Stimulated activated CD4-positive, alpha-beta T cell treated with anti-CD3 and anti-CD28 coated beads, Interleukin-2, amount 100 ng/mL, for 4 hours (primary cell): ENCODE data around the gene PGS1.

ENCODE experiments used
- DNase-seq: peaks from one replicate; pipeline ENCODE4 v3.0.0-alpha.2; 2020; ENCODE audit warnings: low read depth

PGS1 gene

GRCh38 chr17:78408476-78409050 lies 30.1 kb downstream of the PGS1 start:
- DNase-seq, result no peak

- no peak for DNase-seq
These were observed 30.9 kb downstream of the PGS1 start for GRCh38 chr17:78409191-78409928.

DNA sequence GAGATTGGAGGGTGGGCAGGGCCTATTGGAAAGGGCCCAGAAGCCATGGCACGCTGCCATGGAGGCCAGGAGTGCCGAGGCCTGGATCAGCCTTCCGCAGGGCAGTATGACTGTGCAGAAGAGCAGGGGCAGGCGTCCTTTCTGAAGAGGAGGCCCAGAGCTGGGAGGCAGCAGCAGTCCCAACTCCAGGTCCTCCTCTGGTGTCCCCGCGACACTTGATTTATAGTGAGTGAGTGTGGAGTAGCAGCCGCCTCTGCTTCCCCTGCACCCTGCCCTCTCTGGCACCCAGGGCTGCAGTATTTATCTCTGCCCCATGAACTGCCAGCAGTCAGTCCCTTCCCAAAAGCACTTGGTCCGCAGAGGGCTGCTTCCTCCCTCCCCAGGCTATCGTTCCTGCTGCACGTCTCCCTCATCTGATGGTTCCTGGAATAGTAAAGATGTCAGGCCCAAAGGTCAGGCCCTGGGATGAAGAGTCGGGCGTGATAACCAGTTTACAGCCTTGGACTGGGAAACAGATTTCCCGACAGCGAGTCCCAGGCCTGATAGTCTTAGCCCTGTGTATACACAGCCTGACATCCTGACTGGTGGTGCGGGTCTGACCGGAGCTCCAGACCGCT lies 32.9 kb downstream of the PGS1 start:
- no peak for DNase-seq

DNA sequence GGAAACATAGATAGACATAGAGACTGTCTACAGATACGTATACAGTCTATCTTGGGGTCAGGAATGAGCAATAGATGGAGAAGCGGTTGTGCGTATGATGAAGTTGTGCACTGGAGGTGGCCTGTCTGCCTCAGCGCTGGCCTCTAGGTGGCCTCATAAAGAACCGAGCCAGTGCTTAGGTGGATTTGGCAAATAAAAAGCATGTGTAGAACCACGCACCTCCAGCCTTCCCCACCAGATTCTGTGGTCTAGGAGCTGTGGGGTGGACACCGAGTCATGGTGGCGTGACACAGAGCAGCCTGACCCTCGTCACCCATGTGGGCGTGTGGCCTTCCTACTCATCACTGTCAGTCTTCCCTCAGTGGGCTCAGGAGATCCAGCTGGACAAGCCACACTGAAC lies 34.0 kb downstream of the PGS1 start:
- DNase-seq, result no peak

- DNase-seq, result peak; percentile 34
These were observed 36.0 kb downstream of the PGS1 start for GRCh38 chr17:78414178-78415162.

GRCh38 chr17:78415821-78416711 lies 37.6 kb downstream of the PGS1 start:
- no peak for DNase-seq

GRCh38 chr17:78416791-78417530 lies 38.5 kb downstream of the PGS1 start:
- no peak for DNase-seq

DNA sequence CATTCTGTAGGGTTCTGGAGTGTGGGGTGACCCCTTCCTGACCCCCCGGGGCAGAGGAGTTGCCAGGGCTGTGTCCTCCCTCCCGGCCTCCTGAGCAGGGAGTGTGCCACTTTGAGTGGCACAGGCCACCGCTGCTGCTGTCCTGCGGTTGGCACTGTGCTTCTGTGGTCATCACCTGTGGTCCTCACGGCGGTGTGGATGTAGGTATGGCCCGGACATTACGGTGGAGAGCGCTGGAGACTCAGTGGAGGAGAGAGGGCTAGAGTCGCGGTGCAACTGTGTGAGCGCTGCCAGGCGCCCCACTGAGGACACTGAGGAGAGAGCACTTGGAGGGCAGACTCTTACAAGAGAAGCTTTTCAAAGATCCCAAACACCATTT lies 39.1 kb downstream of the PGS1 start:
- no peak for DNase-seq

- no peak for DNase-seq
These were observed 40.0 kb downstream of the PGS1 start for GRCh38 chr17:78418326-78419026.

DNA sequence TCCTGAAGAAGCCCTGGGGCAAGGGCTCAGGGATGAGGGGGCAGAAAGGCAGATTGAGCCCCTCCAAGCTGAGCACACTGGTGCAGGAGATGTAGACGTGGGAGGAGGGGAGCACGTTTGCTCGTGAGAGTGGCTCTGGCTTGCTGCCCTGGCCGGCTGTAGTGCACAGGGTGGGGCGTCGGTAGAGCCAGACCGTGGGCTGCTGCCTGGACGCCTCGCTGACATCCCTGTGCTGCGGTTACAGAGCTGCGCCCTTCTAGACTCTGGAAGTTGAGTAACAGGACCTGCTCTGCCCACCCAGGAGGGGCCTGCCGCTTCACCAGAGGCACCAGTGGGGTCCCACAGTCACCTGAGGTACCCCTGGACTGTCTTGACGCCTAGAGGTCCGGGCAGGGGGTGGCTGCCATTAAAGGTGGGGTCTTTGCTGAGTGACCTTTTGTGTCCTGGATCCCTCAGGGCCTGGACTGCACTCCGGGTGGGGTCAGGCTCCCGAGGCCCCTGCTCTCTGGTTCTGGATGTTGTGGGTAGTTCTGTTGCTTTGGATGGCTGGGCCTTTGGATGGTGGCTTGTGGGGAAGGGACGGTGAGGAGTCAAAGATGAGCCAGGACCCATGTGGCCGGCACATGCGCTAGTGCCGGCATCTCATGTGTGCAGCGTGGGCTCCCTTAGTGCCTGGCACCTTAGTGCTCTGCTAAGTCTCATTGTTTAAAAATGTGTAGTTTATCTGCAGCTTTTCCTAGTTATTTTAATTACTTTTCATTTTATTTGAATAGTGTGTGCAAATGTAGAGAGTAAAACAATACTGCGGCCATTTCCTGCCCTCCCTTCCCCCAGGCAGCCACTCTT lies 41.7 kb downstream of the PGS1 start:
- DNase-seq, result no peak

GRCh38 chr17:78421084-78421533 lies 42.7 kb downstream of the PGS1 start:
- no peak for DNase-seq

DNA sequence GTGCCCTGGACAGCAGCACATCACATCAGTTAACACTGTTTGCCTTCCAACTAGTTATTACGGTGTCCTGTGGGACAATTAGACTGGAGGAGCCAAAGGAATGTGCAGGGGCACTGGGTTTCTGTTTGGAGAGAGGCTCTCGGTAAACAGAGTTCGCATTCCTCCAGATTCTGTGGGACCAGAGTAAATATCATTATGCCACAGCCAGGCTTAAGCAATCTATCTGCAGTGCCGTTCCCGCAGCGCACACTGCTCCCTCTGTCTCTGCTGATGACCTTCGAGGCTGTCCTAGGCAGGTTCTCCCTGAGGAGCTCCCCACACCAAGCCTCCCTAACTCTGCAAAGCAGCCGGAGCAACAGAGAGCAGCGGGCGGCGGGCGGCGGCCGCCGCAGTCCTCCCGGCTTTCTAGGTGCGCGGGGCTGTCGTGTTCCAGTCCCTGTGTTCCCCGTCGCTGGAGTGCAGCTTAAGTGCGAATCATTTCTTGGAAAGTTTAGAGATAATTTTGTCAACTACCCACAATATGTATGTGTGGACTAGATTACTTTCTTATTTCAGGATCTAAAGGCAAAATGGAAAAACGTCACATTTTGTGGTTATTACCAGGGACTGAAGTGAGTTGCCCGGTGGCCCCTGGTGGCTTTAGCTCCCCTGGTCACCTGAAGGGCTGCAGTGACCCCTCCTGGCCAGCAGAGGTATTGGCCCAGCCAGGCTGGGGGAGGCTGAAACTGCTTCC lies 43.3 kb downstream of the PGS1 start:
- DNase-seq, result peak; percentile 62

- DNase-seq, result no peak
These were observed 43.8 kb downstream of the PGS1 start for GRCh38 chr17:78422267-78422605.

DNA sequence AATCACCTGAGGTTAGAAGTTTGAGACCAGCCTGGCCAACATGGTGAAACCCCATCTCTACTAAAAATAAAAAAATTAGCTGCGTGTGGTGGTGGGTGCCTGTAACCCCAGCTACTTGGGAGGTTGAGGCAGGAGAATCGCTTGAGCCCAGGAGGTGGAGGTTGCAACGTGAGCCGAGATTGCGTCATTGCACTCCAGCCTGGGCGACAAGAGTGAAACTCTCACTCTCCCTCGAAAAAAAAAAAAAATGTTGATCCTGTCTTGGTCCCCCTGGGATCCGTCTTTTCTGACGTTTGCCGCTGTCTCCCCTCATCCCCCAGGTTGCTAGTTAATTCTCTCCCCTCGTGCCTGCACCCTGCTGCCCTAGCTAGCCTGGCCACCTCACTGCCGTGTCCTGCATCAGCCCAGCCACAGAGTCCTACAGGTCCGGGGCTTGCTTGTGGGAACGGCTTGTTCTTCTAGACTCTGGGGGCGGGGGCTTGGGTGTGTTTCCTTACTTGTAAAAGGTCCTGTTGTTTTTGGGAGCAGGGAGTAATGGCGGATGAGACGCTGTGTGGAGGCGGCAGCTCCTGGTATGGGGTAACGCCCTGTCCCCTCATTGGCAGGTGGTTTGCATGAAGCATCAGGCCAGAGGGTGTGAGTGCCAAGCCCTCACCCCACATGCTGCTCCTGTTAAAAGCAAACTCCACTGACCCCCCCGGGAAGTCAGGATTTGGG lies 44.6 kb downstream of the PGS1 start:
- DNase-seq, result no peak

DNA sequence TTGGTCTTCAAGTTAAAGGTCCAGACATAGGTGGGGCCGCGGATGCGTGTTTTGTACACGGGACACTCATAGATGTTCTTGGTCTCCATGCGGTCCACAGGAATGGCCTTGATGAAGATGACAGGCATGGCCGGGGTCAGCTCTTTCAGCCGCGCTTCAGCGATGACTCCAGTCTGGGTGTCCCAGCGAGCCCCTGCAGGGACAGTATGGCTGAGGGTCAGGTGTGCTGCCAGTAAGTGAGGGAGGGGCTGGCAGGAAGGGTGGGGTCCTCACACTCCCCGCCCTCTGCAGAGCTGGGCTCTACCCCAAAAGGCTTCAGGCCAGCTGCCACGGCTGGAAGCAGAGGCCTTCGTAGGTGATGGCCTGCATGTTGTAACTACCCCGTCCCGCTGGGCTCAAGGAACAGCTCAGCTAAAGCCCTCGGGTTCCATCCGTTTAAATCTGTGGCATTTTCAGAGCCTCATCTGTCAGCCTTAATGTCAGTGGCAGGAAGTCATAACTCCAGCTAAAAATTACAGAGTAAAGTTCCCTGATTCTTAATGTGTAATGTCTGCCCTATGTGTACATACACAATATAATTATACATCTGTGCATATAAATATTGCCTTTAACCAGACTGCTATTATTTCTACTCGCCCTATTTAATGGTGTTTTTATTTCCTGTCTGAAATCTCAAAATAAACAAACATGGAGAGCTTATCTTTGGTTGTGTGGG lies 45.7 kb downstream of the PGS1 start:
- no peak for DNase-seq

DNA sequence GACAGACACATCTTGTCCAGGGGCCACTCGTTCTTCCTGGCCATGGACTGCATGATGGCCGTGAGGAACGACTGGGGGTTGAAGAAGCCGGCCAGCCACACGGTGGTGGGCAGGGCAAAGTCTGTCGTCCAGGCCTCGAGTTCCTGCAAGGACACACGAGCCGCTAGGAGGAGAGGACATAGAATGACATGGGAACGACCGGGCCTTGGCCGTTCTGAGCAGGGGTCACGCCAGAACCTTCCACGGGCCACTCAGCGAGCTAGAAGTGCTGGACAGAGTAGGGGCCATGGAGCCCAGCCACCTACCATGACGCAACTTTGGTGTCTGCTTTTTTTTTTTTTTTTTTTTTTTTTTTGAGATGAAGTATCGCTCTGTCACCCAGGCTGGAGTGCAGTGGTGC lies 47.0 kb downstream of the PGS1 start:
- DNase-seq, result no peak

GRCh38 chr17:78426293-78426879 lies 47.9 kb downstream of the PGS1 start:
- DNase-seq, result no peak
